GM18858 (cell line): ENCODE measurements around the gene TMEM139.
"Not testable (repeated sequence)": the region's sequence is repeated elsewhere in the genome, so short reads cannot be mapped to it uniquely, and the experiment has no call there.

Experiments used
- ATAC-seq: cut with Tn5 transposase; IDR thresholded peaks from one replicate; pipeline ENCODE4 v1.9.1; 2021; ENCODE audit not compliant: unreplicated experiment

Gene TMEM139

DNA sequence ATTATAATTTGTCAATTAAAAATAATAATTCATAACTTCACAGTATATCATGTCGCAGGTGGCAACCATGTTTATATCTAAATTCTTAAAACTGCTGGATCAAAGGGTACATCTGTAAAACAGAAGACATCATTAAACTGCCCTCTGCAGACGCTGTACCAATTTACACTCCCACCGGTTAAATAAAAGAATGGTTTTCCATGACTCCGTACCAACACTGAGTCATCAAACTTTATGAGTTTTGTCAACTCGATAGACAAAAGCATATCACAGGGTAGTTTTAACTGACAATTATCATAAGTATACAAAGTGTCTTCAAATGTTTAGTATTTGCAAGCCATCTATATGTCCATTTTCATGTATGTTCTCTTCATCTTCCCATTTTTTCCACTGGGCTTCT lies 27.3 kb upstream of the TMEM139 start:
- ATAC-seq: no peak

DNA sequence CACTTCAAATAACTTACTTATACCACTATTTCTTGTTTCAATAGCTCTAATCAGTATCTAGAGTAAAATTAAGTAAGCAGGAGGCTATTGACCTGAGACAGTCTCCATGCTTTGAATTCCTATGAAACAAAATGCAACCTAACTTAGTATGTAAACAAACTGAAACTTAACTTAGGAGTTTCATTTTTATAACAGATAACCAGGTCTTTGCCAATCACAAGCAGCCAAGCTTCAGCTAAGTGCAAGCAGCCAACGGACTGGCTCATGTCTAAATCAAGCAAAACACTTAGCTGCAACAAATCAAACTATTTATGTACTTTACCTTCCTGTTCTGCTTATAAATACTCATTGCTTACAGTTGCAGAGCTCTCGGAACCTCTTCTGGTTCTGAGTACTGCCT lies 25.9 kb upstream of the TMEM139 start:
- ATAC-seq: peak; percentile 34

DNA sequence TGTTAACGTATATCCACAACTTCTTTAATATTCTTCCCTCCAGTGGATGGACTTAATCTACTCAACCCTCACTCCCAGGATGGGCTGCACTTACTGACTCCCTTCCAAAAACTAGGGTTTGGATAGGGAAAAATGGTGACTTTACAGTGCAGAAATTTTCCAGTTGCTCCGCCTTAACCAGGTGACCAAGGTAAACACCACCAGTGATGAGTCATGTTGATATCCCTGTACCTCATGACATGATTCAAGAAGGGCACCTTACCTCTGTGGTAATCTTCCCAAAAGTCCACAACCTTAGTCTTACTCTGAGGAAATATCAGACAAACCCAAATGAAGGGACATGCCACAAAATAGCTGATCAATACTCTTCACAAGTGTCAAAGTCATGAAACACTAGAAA lies 25.0 kb upstream of the TMEM139 start:
- ATAC-seq: no peak

DNA sequence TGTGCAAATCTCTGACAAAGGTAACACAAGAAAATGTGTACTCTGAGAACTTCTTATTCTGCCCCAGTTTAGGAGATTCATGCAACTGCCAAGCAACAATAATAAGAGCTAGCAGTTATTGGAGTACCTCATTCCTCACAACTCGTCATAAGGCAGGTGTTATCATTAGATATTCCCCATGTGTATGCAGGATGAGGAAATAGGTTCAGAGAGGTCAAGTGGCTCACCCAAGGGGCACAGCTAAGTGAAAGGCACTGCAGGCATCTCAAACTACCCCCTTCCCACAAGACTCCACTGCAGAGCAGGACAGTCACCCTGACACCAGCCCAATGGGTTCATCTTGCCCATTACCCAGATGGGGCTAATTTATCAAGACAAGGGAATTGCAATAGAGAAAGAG lies 22.9 kb upstream of the TMEM139 start:
- no peak for ATAC-seq

DNA sequence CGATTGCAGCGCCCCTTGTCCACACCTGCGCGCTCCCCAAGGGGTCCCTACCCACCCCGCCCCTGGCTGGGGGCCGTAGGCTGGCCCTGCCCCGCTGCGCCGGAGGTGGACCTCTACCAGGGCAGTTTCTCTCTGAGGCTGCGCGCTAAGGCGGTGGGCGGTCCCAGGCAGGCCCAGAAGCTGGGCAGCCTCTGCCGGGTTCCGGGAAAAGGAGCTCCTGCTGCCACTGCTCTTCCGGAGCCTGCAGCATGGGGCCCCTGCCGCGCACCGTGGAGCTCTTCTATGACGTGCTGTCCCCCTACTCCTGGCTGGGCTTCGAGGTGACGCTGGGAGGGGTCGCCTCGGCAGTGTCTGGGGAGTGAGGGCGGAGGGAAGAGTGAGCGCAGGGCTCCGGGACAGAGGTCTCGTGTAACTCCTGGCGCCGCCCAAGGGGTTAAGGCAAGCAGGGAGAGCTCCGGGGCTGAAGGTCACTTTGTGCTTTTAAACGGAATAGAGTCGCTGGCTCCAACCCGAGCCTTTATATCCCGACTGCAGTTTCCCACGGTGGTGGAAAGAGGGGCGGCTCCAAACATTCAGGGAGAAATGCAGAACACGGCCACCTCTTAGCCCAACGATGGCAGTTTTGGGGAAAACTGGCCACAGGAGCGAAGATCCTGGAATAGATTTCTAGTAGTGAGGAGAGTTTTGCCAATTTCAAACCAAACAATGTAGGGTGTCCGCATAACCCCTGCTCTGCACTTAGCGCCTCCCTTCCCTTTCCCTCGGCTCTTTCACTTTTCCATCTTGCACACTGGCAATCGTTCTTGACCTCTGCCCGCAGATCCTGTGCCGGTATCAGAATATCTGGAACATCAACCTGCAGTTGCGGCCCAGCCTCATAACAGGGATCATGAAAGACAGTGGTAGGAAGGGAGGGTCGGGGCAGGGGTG lies 21.2 kb upstream of the TMEM139 start, which contains the start of gene GSTK1:
TSS of gene GSTK1 (plus strand) at position 176 of the 930 bp plus-strand sequence. CDS start at position 249, 73 bp downstream.
- ATAC-seq: peak; percentile 92

DNA sequence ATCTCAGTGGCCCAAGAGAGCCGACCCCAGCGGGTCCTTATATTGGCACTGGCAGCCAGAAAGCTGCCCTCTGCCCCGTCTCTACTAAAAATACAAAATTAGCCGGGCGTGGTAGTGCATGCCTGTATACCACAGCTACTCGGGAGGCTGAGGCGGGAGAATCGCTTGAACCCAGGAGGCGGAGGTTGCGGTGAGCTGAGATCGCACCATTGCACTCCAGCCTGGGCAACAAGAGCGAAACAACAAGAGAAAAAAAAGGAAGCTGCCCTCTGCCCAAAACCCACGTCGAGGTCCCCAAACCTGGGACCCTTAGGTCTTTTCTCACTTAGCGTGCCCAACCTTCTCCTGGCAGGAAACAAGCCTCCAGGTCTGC lies 20.6 kb upstream of the TMEM139 start:
- not testable (repeated sequence) for ATAC-seq

DNA sequence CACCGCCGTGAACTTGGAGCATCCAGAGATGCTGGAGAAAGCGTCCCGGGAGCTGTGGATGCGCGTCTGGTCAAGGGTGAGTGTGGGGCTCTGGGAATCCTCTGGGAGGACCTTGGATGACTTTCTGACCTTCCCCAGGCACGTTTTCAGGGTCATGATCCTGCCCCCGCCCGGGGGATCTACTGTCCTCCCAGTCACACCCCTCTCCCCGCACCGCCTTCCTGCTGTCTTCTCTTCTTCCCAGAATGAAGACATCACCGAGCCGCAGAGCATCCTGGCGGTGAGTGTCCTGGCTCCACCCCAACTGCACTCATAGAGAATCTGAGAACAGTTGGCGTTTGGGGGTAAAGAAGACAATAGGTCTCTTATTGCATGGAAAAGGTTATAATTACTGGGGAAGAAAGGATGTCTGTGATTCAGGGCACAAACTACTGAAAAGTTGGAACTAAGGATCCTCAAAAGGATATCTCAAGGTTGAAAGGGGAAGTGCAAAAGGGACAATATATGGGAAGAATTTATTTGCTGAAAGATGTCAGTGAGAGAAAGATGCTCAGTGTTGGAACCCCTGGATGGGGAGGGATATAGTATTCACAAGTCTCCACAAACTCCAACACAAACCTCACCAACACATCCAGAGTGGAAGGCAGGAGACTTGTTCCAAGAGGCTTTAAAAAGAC lies 19.6 kb upstream of the TMEM139 start:
- ATAC-seq: no peak

DNA sequence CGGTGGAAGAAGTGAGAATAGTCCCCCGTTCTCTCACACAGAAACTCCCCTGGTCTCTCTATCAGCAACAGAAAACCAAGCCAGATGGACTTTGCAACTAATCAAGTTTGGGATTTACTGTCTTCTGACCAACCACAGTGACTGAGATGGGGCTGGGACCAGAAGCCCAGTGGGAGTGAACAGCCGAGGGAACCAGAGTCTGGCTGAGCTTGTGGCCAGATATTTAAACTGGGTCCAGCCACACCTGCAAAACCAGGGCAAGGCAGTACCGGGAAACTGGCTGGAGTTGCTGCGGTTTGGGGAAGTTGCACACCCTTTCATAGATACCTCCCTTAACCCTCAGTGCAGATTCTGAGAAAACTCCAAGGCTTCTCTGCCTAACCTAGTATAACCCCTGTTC lies 15.5 kb upstream of the TMEM139 start:
- ATAC-seq: no peak

DNA sequence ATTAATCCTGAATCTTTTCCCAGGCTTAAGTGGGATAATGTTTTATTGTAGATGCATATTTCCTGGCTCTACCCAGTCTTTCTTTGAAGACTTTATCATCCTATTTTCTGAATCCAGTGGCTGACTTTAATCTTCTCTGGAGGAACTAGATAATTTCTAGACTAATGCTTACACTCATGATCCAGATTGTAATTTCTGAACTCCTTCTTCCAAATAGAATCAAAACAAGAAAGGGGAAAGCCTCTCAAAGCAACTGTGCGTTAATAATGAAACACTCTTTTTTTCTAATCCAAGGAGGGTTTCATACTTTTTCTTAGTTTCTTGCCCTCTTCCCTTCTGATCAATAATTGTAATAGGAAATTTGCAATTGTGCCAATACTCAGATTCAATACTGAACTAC lies 13.5 kb upstream of the TMEM139 start:
- no peak for ATAC-seq

DNA sequence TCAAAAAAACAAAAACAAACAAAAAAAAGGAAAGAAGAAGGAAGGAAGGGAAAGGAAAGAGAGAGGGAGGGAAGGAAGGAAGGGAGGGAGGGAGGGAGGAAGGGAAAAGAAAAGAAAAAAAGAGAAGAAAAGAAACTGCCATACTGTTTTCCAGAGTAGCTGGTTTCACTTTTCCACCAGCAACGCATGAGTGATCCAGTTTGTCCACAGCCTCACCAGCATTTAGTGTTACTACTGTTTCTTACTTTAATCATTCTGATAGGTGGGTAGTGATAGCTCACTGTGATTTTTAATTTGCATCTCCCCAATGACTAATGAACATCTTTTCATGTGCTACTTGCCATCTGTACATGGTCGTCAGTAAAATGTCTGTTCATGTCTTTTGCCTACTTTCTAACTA lies 11.9 kb upstream of the TMEM139 start:
- ATAC-seq: no peak

DNA sequence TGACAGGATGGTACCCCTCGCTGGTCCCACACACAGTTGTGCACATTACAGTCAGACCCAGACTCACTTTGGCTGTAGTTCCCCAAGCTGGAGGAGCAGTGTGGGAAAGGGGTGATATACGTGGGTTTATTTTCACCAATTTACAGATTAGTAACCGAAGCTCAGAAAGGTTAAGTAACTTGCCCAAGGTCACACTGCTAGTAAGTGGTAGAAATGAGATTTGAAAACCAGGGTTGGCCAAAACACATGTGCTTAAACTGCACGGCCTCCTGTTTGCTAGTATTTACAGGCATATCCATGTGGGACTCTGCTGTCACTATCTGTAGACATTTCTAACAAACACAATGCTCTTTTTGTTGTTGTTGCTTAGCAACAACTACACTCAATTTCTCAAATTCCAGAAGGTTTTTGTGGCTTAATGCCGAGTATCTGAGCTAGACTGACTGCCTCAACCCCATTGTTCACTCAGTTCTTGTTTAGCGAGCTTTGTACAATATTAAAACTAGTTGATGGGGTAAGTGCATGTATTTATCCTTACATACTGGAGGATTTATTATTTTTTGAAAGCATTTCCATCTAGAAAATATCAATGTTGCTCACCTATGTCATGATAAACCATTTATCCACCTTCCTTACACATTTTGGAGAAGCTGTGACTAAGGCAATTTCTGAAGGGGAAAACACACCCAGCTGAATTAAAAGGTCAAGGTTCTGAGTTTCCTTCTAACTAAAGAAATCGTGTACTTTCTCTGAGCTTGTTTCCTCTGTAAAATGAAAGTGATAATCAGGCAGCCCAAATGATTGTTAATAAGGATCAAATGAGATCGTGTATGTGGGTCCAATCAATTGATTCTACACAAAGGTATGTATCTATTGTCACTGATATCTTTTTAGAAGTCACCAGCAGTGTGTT lies 5.3 kb upstream of the TMEM139 start:
- no peak for ATAC-seq

DNA sequence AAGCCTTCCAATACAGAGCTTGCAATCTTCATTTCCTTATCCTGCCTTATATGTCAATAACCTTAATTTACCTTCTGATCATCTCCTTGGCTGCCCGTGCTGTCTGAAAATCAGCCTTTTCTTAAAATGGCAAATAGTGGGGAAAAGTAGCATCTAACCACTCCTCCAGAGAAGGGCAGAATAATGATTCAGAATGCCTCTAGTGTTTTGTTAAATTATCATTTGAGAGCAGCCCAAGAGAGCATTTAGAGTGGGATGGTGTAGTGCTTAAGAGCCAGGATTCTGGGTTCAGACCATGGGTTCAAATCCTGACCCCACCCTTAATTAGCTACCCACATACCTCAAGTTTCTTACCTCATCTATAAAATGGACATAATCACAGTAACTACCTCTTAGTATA lies 4.6 kb upstream of the TMEM139 start:
- no peak for ATAC-seq

DNA sequence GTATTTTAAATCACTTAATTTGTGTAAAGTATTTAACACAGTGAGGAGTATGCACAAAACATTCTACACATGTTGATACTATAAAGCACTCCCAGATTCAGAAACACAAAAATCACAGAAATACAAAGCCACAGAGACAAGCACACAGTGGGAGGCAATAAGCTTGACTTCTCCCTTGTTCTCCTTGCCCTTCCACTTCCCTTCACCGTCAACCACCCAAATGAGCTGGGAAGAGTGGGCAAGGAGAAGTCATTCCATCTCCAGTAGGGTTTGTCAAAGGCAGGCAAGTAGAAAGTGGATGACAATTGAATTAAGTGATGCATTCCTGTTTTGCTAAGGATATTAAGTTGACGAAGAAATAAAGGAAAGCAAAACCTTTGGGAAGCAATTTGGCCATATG lies 4.2 kb upstream of the TMEM139 start:
- ATAC-seq: no peak

DNA sequence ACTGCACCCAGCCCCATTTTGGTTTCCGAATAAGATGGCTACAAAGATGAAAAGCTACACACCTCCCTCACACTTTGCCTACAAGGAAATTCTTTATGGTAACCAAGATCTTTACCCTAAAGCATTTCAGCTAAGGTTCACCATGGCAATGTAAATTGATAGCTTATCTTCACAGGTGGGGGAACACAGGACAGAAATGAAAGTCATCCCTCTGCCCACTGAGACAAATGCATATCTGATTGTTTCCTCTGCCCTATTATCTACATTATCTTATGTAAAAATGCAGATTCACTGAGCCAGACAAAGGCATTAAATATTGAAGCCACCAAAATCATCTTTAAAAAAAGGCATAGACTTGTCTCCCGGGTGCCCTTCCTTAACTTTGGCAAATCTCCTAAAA lies 3.2 kb upstream of the TMEM139 start:
- ATAC-seq: no peak

DNA sequence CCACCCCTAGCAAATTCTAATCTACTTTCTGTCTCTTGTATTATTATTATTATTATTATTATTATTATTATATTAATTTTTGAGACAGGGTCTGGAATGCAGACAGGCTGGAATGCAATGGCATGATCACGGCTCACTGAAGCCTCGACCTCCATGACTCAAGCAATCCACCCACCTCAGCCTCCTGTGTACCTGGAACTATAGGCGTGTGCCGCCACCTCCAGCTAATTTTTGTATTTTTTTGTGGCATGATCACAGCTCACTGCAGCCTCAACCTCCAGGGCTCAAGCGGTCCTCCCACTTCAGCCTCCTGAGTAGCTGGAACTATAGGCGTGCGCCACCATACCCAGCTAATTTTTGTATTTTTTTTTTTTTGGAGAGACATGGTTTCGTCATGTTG lies 2.6 kb upstream of the TMEM139 start:
- ATAC-seq: no peak

DNA sequence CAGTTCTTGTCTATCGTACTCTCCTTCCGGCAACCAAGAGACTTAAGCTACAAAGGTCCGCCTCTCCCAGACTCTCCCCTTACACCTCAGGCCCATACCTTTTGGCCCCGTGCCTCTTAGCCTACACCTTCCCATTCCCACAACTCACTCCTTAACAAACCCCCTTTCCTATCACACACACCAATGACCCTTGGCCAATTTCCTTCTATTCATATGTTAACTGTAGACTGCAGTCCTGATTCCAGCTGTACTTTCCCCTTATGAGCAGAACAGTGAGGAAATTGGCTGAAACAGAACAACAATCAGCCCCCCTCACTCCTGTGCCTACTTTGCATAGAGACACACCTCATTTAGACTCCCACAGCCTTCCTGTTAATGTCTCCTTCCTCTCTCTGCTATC lies 1.4 kb upstream of the TMEM139 start:
- ATAC-seq: no peak

DNA sequence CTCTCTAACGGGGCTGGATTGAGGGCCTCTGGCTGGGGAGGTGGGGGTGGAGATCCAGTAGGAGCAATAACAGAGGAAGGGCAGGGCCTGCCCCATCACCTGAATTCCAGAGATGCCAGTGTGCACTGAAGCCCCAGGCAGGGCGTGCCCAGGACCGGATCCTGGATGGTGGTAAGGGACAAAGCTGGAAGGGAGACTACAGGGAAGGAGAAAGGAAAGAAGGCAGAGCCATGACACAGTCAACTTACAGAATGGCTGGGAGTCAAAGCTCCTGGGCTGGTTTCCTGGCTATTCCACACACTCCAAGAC lies 666 bp downstream of the TMEM139 start:
- ATAC-seq: no peak

DNA sequence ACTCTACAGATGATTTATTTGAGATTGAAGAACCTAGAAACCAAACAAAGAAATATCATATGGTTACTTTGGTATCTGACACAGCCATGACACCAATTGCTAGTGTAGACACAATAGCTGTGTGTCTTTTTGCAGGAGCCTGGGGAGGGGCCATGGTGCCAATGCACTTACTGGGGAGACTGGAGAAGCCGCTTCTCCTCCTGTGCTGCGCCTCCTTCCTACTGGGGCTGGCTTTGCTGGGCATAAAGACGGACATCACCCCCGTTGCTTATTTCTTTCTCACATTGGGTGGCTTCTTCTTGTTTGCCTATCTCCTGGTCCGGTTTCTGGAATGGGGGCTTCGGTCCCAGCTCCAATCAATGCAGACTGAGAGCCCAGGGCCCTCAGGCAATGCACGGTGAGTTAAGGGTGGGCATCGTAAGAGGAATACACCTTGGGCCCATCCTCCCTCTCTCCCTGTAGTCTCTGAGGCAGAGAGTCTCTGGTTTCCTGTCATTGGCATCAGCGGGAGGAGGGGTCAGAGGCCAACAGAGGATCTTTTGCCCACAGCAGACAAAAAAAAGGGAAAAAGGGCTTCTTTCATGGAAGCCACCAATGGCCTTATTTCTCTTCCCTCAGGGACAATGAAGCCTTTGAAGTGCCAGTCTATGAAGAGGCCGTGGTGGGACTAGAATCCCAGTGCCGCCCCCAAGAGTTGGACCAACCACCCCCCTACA lies 1.2 kb downstream of the TMEM139 start:
- ATAC-seq: no peak

DNA sequence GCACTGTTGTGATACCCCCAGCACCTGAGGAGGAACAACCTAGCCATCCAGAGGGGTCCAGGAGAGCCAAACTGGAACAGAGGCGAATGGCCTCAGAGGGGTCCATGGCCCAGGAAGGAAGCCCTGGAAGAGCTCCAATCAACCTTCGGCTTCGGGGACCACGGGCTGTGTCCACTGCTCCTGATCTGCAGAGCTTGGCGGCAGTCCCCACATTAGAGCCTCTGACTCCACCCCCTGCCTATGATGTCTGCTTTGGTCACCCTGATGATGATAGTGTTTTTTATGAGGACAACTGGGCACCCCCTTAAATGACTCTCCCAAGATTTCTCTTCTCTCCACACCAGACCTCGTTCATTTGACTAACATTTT lies 1.7 kb downstream of the TMEM139 start:
- no peak for ATAC-seq

DNA sequence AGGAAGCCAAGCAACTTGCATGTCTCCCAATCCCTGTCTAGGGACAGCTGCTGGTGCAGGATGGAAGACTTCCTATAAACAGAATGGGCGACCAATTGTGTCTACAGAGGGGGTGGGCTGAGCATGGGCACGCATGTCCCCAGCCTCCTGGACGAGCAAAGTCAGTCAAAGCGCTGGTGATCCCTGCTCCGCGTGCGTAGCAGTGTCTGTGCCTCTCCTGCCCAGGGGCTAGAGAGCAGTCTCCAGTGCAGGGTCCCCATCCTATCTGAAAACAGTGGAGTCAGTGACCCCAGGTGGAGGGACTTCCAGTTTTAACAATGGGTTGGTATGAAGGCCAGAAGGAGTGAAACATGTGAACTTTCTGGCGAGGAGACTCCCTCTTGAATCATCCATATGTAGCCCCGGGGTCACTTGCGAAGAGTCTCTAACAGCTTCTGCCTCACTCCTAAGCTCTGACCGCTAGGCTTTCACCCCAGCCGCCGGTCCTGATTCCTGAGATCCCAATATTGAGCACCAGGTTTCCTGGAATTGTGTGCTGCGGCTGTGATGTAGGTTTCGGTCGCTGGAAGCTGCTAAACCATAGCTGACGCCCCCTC lies 2.7 kb downstream of the TMEM139 start:
- no peak for ATAC-seq
